Neural crest cell (in vitro differentiated cells): ENCODE results near the gene FXYD5. TPM values are rescaled to one million over a fixed set of nuclear protein-coding genes. Genes with fewer than 3 reads are reported as not detected.

ENCODE experiments used
- DNase-seq: peaks from one replicate; pipeline ENCODE4 v3.0.0; 2021; ENCODE audit warnings: low read depth, mixed read lengths, low spot score
- H3K27ac Mint-ChIP-seq: one replicate; pipeline ENCODE4 v1.8.0; 2021; ENCODE audit warnings: mild to moderate bottlenecking, mixed read lengths; ENCODE audit not compliant: unreplicated experiment
- H3K27me3 Mint-ChIP-seq: 2 replicates; pipeline ENCODE4 v1.8.0; 2021; ENCODE audit warnings: low read depth, mild to moderate bottlenecking, mixed read lengths
- H3K36me3 Mint-ChIP-seq: 2 replicates; pipeline ENCODE4 v1.8.0; 2021; ENCODE audit warnings: low read depth, mild to moderate bottlenecking, mixed read lengths
- H3K4me1 Mint-ChIP-seq: 2 replicates; pipeline ENCODE4 v1.8.0; 2021; ENCODE audit warnings: mixed read lengths
- H3K4me3 Mint-ChIP-seq: one replicate; pipeline ENCODE4 v1.8.0; 2021; ENCODE audit warnings: mild to moderate bottlenecking, mixed read lengths
- H3K9me3 Mint-ChIP-seq: 2 replicates; pipeline ENCODE4 v1.8.0; 2021; ENCODE audit warnings: mixed read lengths
- total RNA-seq: library from RNA; stranded (reverse); gene quantifications from 2 replicates; pipeline ENCODE4 v1.2.1, GENCODE V29; 2021
- TF ChIP-seq, protein P1 (sequence below): fragments of 200-600 bp; sonication (generic); conservative IDR thresholded peaks from 2 replicates; pipeline ENCODE4 v1.5.0; 2021; ENCODE audit warnings: antibody characterized with exemption, mild to moderate bottlenecking

The FXYD5 gene
- total RNA-seq, 1 donor from 2014 or later, result 13.3 TPM

GRCh38 chr19:35169221-35169995 is 14.9 kb downstream of the FXYD5 start:
- H3K27ac Mint-ChIP-seq, result no peak overlapping the region
- peaks cover 14% of the 10 kb centered on the region for H3K36me3 Mint-ChIP-seq
- no peaks in the 10 kb centered on the region for H3K4me1 Mint-ChIP-seq
- peaks cover 7% of the 10 kb centered on the region for H3K9me3 Mint-ChIP-seq
- no peak overlapping the region for H3K4me3 Mint-ChIP-seq
- no peak for DNase-seq
- TF ChIP-seq, protein P1, sequence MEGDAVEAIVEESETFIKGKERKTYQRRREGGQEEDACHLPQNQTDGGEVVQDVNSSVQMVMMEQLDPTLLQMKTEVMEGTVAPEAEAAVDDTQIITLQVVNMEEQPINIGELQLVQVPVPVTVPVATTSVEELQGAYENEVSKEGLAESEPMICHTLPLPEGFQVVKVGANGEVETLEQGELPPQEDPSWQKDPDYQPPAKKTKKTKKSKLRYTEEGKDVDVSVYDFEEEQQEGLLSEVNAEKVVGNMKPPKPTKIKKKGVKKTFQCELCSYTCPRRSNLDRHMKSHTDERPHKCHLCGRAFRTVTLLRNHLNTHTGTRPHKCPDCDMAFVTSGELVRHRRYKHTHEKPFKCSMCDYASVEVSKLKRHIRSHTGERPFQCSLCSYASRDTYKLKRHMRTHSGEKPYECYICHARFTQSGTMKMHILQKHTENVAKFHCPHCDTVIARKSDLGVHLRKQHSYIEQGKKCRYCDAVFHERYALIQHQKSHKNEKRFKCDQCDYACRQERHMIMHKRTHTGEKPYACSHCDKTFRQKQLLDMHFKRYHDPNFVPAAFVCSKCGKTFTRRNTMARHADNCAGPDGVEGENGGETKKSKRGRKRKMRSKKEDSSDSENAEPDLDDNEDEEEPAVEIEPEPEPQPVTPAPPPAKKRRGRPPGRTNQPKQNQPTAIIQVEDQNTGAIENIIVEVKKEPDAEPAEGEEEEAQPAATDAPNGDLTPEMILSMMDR, result no peak
- H3K27me3 Mint-ChIP-seq, result no peaks in the 10 kb centered on the region

DNA sequence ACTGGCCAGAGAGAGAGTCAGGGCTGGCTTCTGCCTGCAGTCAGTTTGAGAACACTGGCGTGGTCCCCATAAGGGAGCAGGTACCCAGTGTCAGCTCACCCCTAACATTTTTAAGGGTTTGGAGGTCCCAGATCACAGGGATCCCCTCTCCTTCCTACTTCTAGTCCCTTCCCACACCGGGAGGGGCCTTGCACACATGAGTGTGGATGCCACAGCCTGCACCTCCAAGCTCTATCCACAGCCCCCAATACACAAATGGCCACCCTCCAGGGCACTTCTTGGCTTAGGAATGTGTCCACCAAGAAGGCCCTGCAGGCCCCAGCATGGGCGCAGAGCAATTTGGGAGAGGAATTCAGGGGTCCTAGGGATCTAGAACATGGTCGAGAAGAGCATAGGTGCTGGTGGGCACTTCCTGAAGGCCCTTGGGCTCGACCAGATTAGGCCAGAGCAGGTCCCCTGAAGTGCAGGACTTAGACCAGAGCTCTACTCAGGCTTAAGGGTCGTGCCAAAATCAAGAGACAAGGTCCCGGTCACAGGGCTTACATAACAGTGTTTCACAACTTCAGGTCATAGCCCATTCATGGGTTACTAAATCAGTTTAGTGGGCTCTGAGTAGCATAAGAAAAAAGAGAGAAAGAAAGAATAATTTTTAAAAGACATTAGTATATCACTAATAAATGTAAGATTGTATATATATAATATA is 16.0 kb downstream of the FXYD5 start:
- no peak overlapping the region for H3K27ac Mint-ChIP-seq
- no peak for DNase-seq
- H3K4me3 Mint-ChIP-seq, result no peak overlapping the region
- peaks cover 9% of the 10 kb centered on the region for H3K36me3 Mint-ChIP-seq
- H3K9me3 Mint-ChIP-seq, result peaks cover 4% of the 10 kb centered on the region
- no peaks in the 10 kb centered on the region for H3K27me3 Mint-ChIP-seq
- H3K4me1 Mint-ChIP-seq, result peaks cover 5% of the 10 kb centered on the region
- TF ChIP-seq, protein P1, result no peak

DNA sequence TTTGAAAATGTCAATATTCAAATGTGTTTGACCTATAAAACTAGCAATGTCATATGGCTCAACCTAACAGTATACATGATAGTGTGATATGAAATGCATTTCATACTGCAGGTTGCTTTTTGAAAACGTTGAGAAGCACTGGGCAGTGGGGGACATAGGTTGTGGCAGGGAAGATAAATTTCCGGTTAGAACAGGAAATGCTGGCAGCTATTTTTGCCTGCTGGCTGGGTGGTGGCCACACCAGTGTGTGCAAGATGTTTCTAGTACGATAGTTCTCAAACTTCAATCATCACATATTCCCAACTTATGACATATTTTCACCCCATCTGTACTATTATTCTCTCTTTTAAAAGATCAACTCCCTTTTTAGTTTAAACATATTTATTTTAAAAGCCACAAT is 17.2 kb downstream of the FXYD5 start:
- TF ChIP-seq, protein P1, result no peak
- Mint-ChIP-seq H3K27ac (no peak overlapping the region), H3K36me3 (no peaks in the 10 kb centered on the region), H3K9me3 (peaks cover 3% of the 10 kb centered on the region), H3K4me3 (no peak overlapping the region), H3K4me1 (peaks cover 10% of the 10 kb centered on the region), H3K27me3 (no peaks in the 10 kb centered on the region)
- DNase-seq, result no peak

- Mint-ChIP-seq H3K27ac (no peak overlapping the region), H3K36me3 (no peaks in the 10 kb centered on the region), H3K9me3 (peaks cover 3% of the 10 kb centered on the region), H3K4me3 (no peak overlapping the region), H3K27me3 (no peaks in the 10 kb centered on the region), H3K4me1 (peaks cover 10% of the 10 kb centered on the region)
- TF ChIP-seq, protein P1, result no peak
- no peak for DNase-seq
Measured at GRCh38 chr19:35174226-35174625, 19.7 kb downstream of the FXYD5 start.

DNA sequence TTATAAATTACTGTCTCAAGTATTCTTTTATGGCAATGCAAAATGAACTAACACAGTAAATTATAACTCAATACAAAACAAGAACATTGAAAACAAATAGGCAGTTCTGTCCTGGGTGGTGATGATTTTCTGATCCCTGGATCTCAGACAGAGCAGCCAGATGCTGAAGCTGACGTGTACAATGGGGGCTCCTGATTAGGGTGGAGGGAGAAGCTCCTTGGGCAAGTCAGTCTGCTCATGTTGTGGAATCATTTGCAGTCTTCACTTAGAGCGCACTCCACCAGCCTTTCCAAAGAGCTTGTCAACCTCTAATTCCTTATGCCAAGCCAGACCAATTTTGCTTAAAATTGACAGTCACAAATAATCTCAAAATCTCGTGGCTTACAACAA is 21.6 kb downstream of the FXYD5 start:
- no peak for DNase-seq
- TF ChIP-seq, protein P1, result no peak
- Mint-ChIP-seq H3K4me1 (peaks cover 10% of the 10 kb centered on the region), H3K27me3 (no peaks in the 10 kb centered on the region), H3K36me3 (no peaks in the 10 kb centered on the region), H3K9me3 (peaks cover 3% of the 10 kb centered on the region), H3K27ac (no peak overlapping the region), H3K4me3 (no peak overlapping the region)
